Mesothelial cell of epicardium (in vitro differentiated cells): ENCODE data around the gene PTOV1. TPM values are rescaled to one million over a fixed set of nuclear protein-coding genes. Genes with fewer than 3 reads are reported as not detected.
A peak's percentile ranks its signal among the peaks of the same experiment; 100 is the strongest.

Experiments used
- DNase-seq, 2 experiments: peaks; one replicate each; pipeline ENCODE4 v3.0.0; 2021; ENCODE audit warnings: low spot score in 2 of 2; ENCODE audit not compliant: unreplicated experiment in 2 of 2
- H3K27ac Mint-ChIP-seq: 2 replicates; pipeline ENCODE4 v1.8.0; 2021; ENCODE audit warnings: mixed read lengths
- H3K27me3 Mint-ChIP-seq: 2 replicates; pipeline ENCODE4 v1.8.0; 2021; ENCODE audit warnings: low read depth, mixed read lengths
- H3K36me3 Mint-ChIP-seq: 2 replicates; pipeline ENCODE4 v1.8.0; 2021; ENCODE audit warnings: mixed read lengths
- H3K4me1 Mint-ChIP-seq: 2 replicates; pipeline ENCODE4 v1.8.0; 2021; ENCODE audit warnings: mixed read lengths
- H3K4me3 Mint-ChIP-seq: 2 replicates; pipeline ENCODE4 v1.8.0; 2021; ENCODE audit warnings: mild to moderate bottlenecking, moderate library complexity, mixed read lengths
- H3K9me3 Mint-ChIP-seq: 2 replicates; pipeline ENCODE4 v1.8.0; 2021; ENCODE audit warnings: mixed read lengths
- total RNA-seq: library from RNA; stranded (reverse); gene quantifications from 3 replicates; pipeline ENCODE4 v1.2.1, GENCODE V29; 2021
- TF ChIP-seq, protein P1 (sequence below): fragments of 200-600 bp; sonication (generic); IDR thresholded peaks from one replicate; pipeline ENCODE4 v1.5.0; 2021; ENCODE audit warnings: antibody characterized with exemption; ENCODE audit not compliant: unreplicated experiment

PTOV1 gene
- total RNA-seq, 1 donor from 2014 or later = 431 TPM

DNA sequence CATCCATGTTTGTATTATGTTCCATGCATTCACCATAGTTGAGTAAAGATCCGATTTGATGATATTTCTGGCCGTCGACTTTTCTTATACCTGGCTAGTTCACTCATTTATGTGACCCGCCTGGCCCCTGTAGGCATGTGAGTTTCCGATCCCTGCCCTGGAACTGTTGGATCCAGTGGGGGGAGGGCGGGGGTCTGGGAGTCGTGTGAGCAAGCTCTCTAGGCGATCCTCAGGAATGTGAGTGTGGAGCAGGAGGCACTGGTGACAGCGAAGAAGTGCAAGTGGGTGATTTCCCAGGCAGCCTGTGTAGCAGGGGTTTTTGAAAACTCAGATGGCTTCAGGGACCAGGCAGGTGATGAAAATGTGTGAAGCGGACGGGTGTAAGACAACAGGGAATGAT lies 10.6 kb upstream of the PTOV1 start:
- no peak for DNase-seq
- Mint-ChIP-seq H3K9me3 (no peaks in the 10 kb centered on the region), H3K27me3 (no peaks in the 10 kb centered on the region), H3K4me3 (no peak overlapping the region), H3K4me1 (no peaks in the 10 kb centered on the region), H3K27ac (peak overlapping the region; percentile 21), H3K36me3 (peaks cover 38% of the 10 kb centered on the region)
- TF ChIP-seq, protein P1, sequence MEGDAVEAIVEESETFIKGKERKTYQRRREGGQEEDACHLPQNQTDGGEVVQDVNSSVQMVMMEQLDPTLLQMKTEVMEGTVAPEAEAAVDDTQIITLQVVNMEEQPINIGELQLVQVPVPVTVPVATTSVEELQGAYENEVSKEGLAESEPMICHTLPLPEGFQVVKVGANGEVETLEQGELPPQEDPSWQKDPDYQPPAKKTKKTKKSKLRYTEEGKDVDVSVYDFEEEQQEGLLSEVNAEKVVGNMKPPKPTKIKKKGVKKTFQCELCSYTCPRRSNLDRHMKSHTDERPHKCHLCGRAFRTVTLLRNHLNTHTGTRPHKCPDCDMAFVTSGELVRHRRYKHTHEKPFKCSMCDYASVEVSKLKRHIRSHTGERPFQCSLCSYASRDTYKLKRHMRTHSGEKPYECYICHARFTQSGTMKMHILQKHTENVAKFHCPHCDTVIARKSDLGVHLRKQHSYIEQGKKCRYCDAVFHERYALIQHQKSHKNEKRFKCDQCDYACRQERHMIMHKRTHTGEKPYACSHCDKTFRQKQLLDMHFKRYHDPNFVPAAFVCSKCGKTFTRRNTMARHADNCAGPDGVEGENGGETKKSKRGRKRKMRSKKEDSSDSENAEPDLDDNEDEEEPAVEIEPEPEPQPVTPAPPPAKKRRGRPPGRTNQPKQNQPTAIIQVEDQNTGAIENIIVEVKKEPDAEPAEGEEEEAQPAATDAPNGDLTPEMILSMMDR = no peak

DNA sequence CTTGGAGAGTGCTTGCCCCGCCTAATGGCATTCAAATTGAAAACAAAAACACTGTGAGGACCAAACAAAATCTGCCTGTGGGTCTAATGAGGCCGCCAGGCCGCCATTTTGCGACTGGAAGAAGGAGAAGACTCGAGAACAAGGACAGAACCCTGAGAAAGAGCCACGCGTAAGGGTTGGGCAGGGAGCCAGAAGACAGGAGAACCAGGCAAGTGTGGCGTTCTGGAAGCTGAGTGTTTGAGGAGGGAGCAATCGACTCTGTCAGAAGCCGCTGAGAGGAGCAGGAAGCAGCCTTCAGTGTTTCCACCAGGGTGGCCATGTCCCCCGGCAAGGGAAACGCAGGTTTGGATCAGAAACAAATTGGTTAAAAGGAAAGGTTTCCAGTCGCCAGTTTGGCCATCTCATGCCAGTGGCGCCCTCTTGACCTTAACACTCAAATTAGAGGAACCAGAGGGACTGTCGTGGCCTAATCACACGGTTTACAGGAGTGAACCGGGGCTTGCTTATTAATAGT lies 10.2 kb upstream of the PTOV1 start:
- Mint-ChIP-seq H3K36me3 (peaks cover 38% of the 10 kb centered on the region), H3K27ac (no peak overlapping the region), H3K9me3 (no peaks in the 10 kb centered on the region), H3K4me1 (no peaks in the 10 kb centered on the region), H3K27me3 (no peaks in the 10 kb centered on the region), H3K4me3 (no peak overlapping the region)
- TF ChIP-seq, protein P1 = no peak
- no peak for DNase-seq

DNA sequence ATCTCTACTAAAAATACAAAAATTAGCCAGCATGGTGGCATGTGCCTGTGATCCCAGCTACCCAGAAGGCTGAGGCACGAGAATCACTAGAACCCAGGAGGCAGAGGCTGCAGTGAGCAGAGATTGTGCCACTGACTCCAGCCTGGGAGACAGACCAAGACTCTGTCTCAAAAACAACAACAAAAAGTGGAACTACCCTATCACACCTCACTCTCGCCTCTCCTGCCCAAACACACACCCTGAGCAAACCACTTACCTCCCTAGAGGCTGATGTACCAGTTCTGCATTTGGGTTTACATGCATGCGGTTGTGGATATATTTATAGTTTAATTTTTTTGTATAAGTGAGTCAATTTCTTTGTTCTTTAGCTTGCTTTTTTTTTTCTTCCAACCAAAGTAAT lies 7.7 kb upstream of the PTOV1 start:
- Mint-ChIP-seq H3K36me3 (peaks cover 24% of the 10 kb centered on the region), H3K9me3 (no peaks in the 10 kb centered on the region), H3K27ac (no peak overlapping the region), H3K4me1 (no peaks in the 10 kb centered on the region), H3K4me3 (no peak overlapping the region), H3K27me3 (no peaks in the 10 kb centered on the region)
- TF ChIP-seq, protein P1 = no peak
- no peak for DNase-seq

DNA sequence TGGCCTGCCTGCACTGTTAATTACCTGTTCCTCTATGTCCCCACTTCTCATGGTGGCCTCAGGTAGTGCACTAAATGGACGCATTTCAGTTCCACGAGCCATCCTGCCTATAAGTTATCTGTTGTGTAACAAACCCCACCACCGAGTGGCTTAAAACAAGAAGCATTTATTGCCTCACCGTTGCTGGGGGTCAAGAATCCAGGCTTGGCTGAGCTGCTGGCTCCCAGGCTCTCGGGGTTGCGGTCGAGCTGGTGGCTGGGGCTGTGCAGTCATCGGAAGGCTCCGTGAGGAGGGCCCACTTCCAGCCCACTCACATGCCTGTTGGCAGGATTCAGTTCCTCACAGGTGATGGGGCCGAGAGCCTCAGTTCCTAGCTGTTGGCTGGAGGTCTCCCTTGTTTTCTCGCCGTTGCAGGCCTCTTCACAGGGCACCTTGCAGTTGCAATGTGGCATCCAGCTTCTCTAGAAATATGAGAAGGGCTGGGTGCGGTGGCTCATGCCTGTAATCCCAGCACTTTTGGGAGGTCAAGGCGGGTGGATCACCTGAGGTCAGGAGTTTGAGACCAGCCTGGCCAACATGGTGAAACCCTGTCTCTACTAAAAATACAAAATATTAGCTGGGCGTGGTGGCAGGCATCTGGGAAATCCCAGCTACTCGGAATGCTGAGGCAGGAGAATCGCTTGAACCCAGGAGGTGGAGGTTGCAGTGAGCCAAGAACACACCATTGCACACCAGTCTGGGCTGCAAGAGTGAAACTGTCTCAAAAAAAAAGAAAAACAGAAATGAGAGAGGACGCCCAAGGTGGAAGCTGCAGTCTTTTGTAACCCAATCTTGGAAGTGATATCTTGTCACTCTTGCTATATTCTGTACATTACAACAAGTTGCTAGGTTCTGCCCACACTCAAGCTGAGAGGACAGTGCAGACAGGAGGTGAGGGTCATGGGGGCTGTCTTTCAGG lies 6.5 kb upstream of the PTOV1 start:
- Mint-ChIP-seq H3K4me3 (no peak overlapping the region), H3K9me3 (peaks cover 6% of the 10 kb centered on the region), H3K27me3 (no peaks in the 10 kb centered on the region), H3K36me3 (peaks cover 20% of the 10 kb centered on the region), H3K4me1 (no peaks in the 10 kb centered on the region), H3K27ac (no peak overlapping the region)
- TF ChIP-seq, protein P1 = no peak
- no peak for DNase-seq

DNA sequence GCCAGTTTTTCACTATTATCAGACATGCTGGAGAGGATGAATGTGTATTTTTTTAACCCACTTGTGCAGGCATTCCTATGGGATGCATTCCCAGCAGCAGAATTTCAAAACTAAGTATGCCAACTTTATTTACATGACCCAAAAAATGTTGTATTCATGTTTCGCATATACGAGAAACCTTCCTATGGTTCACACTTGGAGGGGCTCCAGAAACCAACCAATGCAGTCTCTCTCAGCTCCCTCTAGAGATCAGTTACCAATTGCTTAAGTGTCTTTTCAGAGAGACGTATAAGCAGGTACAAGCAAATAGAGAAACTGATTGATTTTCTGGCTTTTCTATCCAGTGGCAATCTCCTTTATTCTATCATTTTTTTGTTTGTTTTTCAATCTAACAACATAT lies 5.5 kb upstream of the PTOV1 start:
- no peak overlapping the region for H3K27ac Mint-ChIP-seq
- no peaks in the 10 kb centered on the region for H3K27me3 Mint-ChIP-seq
- peaks cover 13% of the 10 kb centered on the region for H3K9me3 Mint-ChIP-seq
- H3K36me3 Mint-ChIP-seq = peaks cover 18% of the 10 kb centered on the region
- DNase-seq = no peak
- peaks cover 6% of the 10 kb centered on the region for H3K4me1 Mint-ChIP-seq
- TF ChIP-seq, protein P1 = no peak
- no peak overlapping the region for H3K4me3 Mint-ChIP-seq
